ENCODE results near the gene NCBP2L.
"Not testable (repeated sequence)": the region's sequence is repeated elsewhere in the genome, so short reads cannot be mapped to it uniquely, and the experiment has no call there.

Gene NCBP2L

GRCh38 chrX:107753187-107753586, 24.3 kb upstream of the NCBP2L start:
- DNase-seq, result no peak

DNA sequence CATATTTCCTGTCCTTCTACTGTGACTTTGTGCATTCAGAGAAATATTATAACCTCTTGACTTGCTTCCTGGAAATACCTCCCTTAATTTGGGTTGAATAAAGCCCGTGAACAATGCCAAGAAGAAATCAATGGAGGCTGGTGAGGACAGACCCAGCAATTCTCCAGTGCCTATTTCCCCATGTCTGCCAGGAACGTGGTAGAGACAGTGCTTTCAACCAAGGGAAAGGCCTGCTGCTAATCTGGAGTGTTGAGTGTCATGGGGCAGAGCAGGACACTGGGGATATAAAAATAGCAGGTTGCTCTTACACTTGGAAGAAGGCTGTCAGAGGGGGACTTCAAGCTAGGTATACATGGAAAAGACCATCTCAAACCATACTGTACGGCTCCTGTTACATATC, 21.8 kb upstream of the NCBP2L start:
- DNase-seq, result no peak

DNA sequence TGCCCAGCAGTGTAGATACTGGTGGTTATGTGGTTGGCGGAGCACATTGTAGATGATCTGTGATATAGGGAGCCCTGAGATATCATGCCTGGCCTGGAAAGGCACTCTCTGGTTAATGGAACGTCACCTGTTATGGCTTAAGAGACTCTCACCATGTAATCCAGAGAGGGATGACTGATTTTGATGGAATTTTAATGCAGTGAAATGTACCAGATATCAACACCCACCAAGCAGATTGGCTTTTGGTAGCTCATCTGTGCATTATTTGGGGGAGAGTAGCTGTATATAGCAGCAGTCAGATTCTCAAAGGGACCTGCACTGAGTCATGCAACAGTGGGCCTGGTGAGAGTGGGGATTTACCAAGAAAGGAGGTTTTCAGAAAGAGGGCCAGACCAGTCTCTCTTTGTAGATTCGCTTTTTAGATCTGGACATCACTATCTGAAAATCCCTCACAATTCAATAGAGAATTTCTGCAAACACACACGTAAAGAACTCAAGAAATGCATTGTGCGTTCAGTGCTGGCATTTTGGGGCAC, 19.2 kb upstream of the NCBP2L start:
- no peak for DNase-seq

GRCh38 chrX:107760304-107761077, 17.0 kb upstream of the NCBP2L start:
- no peak for DNase-seq

DNA sequence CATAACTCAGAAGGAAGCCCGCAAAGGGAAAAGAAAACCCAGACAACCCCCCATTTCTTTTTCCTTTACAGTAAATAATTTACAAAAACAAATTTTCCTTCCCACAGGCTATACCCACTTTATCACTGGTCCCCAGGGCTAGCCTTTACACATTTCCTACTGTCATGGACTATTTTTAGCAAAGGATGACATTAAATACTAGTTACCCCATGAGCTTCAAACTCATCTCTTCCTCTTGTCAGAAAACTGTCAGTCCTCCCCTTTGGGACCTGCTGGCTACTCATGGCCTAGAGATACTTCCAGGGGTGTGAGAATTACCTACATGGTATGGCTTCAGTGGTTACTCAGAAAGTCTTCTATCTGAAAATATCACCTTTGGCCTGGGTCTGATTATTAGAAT, 13.9 kb upstream of the NCBP2L start:
- DNase-seq, result no peak

DNA sequence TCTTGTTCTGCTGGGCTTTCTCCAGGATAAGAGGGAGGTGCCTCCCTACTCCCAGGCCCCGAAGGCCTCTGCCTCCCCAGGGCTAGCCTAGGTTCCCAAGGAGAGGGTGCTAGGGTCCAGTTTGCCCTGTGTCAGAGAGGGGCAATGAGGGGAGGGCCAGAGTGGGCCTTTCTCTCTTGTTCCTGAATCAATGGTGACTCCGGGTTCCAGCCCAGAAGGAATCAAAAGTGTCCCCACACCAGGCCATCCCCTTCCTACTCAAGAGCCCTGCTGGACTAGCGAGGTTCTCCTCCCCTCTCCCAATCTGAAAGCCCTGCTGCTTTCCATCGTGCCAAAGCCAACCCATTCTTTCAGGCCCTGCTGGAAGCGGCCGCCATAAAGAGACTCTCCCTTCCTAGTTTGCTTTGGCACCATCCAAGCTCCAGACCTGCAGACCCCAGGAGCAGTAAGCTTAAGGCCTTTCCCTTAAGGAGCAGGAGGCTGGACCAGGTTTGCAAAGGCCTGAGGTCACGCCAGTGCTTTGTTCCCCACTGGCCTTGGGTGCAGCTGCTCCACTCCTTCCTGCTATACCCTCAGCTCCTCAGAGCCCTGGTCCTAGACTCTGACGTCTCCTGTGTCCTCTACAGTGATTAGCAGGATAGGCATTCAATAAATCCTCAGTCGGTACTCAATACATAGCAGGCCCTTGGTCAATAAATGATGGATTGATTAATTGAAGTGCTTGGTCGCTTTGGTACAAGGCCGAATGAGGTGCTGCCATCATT, 12.5 kb upstream of the NCBP2L start:
- DNase-seq, result no peak

DNA sequence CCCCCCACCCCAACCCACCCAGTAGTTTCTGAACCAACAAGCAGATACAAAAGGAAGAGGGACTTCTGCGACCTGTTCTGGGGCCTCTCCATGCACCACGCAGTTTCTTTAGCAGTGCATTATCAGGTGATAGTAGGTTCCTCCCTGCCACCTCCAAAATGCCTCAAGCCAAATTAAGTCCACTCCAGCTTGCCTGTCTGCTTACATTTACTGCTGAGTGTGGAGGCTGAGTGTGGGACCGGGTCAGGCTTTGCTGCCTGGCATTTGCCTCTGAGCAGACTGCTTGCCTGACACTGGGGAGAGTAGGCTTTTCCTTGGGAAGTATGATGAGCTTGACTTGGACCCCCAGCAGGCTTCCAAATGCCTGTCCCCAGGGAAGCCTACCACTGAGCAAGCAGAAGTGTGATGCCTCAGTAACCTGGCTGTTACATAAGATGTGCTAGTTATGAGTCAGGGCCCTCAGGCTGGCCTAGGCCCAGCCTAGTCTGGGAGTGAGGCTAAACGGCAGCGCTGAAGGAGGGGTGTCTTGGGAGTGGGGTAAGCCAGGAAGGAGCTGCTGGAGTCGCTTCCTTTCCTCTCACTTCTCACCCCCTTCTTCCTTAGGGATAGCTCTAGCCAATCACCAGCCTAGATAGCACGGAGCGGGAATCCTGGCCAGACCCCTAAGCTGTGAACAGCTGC, 10.9 kb upstream of the NCBP2L start:
- no peak for DNase-seq

DNA sequence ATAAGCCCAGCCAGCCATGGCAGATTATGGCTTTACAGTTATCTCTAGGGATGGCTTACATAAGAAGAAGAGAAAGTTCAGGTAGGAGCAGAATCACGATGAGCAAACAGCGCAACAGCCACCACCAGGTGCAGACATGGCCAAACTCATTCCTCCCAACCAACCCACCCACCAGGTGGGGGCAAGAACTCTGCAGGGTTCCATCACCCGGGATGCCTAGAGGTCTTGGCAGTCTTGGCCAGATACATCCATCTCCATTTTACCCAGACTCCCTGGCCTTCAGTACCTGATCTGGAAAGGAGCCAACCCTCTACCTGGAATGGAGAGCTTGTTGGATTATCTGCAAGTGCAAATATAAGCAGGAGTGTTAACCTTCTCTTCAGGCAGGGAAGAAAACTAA, 9.5 kb upstream of the NCBP2L start:
- DNase-seq, result peak; percentile 22

- no peak for DNase-seq
Observed at GRCh38 chrX:107769581-107770317, 7.8 kb upstream of the NCBP2L start.

DNA sequence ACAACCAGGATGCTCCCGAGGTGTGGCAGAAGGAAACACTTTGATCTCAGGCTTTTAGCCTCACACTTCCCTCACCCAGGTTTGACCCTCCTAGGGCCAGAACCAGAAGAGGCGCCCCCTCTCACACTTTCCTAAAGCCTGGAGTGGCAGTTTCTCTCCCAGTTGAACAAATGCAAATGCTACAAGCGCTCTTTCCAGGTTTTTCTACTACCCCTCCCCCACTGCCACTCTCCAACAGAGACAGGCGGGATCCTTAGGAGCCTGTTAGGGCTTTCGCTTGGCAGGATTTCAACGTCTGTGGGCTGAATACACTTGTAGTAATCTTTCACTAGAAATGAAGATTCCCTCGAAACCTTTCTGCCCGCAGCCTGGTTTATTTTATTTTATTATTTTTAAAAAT, 4.3 kb upstream of the NCBP2L start:
- no peak for DNase-seq

GRCh38 chrX:107773906-107774435, 3.6 kb upstream of the NCBP2L start:
- DNase-seq, result no peak

DNA sequence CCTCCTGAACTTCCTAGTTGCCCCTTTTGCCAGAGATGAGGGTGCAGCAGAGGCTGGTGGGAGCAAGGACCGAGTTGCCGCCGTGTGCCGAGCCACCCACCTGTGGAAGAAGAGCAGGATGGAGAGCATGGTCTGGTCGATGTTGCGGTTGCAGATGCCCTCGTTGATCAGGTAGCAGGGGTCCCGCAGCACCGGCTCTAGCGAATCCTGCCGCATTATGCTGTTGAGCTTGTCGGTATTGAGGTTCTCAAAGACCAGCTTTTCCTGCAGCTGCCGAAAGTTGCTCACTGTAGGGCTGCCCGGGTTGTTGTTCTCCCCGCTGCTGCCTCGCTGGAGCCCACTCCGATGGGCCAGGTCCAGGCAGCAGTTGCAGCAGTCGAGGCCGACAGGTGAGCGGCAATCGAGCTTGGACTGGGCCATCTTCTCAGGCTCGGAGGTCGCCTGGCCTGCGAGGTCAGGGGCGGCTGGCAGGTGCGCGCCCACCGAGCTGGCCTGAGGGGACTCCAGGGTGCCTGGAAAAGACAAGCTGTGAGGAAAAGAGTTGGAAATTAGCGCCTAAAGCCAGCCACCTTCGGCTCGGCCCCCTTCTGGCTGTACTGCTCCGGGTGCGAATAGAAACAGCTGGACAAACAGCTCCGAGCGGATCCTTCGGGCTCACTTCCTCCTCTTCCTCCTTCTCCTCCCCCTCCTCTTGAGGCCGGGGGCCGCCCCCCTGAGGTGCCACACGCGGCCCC, 2.4 kb upstream of the NCBP2L start:
- no peak for DNase-seq

DNA sequence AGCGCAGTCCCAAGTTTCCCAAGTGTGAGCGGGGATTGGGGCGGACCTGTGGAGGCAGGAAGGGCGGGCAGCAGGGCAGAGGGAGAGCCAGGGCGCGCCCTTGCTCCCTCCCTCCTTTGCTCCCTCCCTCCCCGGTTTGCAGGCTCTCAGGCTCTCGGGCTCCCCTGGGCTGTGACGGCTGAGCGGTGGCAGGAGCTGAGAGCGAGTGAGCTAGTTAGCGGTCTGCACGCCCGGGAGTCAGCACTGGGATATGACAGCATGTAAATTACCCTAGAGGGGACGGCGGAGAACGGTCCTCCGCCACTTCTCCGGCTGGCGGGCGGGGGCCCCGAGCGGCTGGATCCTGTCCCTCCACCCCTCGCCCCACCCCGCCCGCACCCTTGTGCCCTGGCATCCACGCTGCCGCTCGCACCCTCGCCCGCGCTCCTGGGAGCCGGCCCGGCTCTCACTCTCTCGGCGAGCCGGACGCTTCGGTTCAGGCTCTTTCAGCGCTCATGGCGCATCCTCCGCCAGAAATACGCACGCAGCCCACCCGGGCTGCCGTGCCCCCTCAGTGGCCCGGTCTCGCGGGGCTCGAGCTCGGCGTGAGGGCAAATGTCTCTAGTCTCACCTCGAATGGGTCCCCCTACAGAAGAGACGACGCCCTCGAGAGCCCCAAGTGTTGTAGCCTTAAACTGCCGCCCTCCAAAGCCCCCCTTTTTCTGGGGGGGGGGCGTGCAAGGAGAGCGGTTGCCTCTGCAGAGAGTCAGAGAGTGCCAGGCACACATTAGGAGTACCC, 1.6 kb upstream of the NCBP2L start, which contains the start of gene TSC22D3:
TSC22D3 (minus strand) TSS at position 54 of the 778 bp plus-strand sequence. CDS start 368 bp downstream, outside the sequence.
- peak; percentile 50 for DNase-seq

- DNase-seq, result peak; percentile 72
Observed at GRCh38 chrX:107776649-107777535, 641 bp upstream of the NCBP2L start.

GRCh38 chrX:107780525-107780924, 3.0 kb downstream of the NCBP2L start:
- no peak for DNase-seq

GRCh38 chrX:107787827-107788226, 10.3 kb downstream of the NCBP2L start:
- DNase-seq, result no peak

DNA sequence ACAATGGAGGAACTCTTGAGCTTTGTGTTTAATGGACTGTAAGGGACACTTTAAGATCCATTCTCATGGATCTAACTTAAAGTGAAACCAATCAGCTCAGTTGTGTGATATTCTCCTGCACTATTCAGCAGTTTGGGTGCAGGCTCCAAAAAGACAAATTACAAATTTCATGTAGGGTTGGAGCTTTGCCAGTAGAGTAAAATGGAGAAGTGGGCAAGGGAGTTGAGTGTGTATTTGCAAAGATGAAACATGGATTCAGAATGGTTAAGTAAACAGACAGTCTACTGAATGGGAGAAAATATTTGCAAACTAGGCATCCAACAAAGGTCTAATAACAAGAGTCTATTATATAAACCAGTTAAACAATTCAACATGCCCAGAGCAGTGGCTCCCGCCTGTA, 26.9 kb downstream of the NCBP2L start:
- no peak for DNase-seq

DNA sequence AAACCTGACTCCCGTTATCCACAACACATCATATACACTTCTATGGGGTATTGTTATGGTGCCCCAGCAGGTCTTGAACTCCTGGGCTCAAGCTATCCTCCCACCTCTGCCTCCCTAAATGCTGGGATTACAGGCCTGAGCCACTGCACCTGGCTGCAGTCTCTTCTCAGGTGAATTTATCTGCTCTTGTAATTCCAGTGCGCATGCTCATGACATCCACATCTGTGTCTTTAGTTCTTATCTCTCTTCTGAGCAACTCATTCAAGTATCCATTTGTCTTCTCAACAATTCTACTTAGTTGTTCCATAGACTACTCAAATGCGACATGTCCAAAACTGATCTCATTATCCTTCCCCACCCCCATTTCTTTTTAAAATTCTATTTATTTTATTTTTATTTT, 27.6 kb downstream of the NCBP2L start:
- no peak for DNase-seq

DNA sequence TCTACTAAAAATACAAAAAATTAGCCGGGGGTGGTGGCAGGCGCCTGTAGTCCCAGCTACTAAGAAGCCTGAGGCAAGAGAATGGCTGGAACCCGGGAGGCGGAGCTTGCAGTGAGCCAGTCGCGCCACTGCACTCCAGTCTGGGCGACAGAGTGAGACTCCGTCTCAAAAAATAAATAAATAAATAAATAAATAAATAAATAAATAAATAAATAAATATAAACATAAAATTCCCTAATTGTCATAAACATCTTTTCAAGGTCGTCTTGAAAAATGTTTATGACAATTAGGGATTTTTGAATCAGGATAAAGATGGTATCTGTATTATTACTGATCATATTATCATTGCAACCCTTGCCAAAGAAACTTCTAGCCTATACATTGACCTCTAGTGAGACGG, 32.5 kb downstream of the NCBP2L start:
- DNase-seq, result not testable (repeated sequence)

All from NCI-H2029 (cell line).